Endothelial cell of hepatic sinusoid (primary cell): Measurements from ENCODE around the gene HIC2.
"Not testable (repeated sequence)": the region's sequence is repeated elsewhere in the genome, so short reads cannot be mapped to it uniquely, and the experiment has no call there.

Experiments used
- in situ Hi-C: cut with HindIII; loops from 2 replicates; pipeline ENCODE4 v1.10.0; 2017; ENCODE audit warnings: low sequenced_read_pairs

The HIC2 gene

GRCh38 chr22:21417227-21417746 is at the start of gene HIC2:
Gene HIC2 (plus strand): TSS chr22:21417371. CDS start chr22:21442832, 25,461 bp downstream.
- in situ Hi-C loops, result not testable (repeated sequence)

DNA sequence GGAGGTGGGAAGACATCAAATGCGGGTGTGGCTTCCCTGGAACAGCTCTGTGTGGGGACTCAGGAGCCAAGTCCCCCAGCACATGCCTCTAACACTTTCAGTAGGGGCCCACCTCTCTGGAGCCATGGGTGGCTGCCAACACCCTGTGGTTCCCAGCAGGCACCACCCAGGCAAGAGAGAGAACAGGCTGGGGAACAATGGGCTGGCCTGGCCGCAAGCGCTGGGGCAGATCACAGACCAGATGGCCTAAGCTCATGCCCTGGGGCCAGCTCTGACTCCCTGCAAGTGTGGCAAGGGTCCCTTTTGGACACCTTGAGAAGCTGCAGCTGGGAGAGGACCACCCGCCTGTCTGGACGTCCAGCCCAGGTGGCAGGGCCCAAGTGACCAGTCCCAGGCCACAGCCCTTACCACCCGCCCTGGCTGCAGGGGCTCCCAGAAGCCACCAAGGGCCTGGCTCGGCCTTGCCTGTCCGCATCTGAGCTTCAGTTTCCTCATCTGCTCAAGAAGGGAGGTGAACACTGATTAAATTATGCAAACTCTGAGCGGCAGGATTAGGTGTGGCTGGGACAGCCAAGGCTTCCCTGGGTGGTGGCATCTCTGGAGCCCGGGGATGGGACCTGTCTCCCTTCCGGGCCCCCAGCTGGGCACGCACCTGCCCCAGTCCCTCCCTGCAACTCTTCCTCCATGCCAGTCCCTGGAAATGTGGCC is 48.4 kb upstream of the HIC2 start:
- in situ Hi-C loops, result not testable (repeated sequence)

DNA sequence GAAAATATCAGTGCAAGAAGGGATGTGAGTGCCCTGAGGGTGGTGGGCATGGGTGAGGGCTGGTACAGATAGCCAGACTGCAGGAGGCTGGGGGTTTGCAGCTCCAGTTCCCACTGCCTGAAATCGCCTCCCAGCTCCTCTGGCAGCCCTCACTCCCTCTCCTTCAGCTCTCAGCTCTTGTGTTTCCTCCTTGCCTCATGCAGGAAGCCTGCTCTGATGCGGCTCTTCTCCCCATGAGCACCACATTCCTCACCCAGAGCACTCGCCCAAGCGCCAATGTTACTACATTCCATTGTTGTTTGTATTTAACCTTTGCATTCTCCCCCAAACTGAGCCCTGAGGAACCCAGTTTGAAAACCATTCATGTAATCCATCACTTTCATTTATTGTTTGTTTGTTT is 41.3 kb upstream of the HIC2 start:
- in situ Hi-C loops, result not testable (repeated sequence)

DNA sequence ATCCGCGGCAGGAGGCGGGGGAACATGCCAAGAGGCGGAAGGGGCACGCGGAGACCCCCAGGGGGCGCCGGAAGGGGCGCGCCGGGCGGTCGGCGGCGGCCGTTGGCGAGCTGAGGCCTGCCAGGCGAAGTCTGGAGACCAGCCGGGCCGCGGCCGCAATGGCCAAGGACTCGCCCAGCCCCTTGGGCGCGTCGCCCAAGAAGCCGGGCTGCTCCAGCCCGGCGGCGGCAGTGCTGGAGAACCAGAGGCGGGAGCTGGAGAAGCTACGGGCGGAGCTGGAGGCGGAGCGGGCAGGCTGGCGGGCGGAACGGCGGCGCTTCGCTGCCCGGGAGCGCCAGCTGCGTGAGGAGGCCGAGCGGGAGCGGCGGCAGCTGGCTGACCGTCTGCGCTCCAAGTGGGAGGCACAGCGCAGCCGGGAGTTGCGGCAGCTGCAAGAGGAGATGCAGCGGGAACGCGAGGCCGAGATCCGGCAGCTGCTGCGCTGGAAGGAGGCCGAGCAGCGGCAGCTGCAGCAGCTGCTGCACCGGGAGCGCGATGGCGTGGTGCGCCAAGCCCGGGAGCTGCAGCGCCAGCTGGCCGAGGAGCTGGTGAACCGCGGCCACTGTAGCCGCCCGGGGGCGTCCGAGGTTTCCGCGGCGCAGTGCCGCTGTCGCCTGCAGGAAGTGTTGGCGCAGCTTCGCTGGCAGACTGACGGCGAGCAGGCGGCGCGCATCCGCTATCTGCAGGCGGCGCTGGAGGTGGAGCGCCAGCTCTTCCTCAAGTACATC is 33.3 kb upstream of the HIC2 start, which contains the start of gene RIMBP3B:
Gene RIMBP3B (plus strand): TSS at position 51 of the 767 bp plus-strand sequence. CDS start 108 bp downstream, at position 159.
- in situ Hi-C loops, result not testable (repeated sequence)

DNA sequence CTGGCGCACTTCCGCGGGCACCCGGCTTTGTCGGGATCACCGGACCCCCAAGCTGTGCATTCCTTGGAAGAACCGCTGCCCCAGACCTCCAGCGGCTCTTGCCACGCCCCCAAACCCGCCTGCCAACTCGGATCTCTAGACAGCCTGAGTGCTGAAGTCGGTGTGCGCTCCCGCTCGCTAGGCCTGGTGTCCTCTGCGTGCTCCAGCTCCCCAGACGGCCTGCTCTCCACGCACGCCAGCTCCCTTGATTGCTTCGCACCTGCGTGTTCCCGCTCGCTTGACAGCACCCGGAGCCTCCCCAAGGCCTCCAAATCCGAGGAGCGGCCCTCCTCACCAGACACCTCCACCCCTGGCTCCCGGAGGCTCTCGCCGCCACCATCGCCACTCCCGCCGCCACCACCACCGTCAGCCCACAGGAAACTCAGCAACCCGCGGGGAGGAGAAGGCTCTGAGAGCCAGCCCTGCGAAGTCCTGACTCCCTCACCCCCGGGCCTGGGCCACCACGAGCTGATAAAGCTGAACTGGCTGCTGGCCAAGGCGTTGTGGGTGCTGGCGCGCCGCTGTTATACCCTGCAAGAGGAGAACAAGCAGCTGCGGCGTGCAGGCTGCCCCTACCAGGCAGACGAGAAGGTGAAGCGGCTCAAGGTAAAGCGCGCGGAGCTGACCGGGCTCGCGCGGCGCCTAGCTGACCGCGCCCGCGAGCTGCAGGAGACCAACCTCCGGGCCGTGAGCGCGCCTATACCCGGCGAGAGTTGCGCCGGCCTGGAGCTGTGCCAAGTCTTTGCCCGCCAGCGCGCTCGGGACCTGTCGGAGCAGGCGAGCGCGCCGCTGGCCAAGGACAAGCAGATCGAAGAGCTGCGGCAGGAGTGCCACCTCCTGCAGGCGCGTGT is 32.5 kb upstream of the HIC2 start:
- in situ Hi-C loops, result not testable (repeated sequence)

GRCh38 chr22:21389480-21389879 is 27.7 kb upstream of the HIC2 start:
- in situ Hi-C loops, result not testable (repeated sequence)

GRCh38 chr22:21390013-21390412 is 27.2 kb upstream of the HIC2 start:
- in situ Hi-C loops, result not testable (repeated sequence)

- in situ Hi-C loops, result not testable (repeated sequence)
Observed at GRCh38 chr22:21394613-21395012, 22.6 kb upstream of the HIC2 start.

- in situ Hi-C loops, result not testable (repeated sequence)
Observed at GRCh38 chr22:21401197-21401969, 15.8 kb upstream of the HIC2 start.

GRCh38 chr22:21402763-21403314 is 14.3 kb upstream of the HIC2 start:
- in situ Hi-C loops, result not testable (repeated sequence)

DNA sequence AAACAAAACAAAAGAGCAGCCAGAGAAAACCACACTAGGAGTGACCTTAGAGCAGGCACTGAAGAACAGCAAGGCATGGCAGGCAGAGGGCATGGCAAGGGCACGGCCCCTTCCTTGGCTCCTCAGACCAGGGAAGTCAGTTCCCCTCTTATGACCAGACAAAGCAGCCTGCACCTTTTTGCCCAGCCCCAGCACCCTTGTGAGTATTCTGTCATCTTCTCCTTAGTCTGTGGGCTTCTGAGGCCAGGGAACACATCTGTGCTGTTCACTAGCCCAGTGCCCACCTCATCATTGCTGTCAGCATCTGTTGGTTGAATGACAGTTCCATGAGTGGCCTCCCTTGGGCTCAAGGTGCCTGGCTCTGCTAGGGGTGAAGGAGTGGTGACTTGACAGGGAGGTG is 10.0 kb upstream of the HIC2 start:
- in situ Hi-C loops, result not testable (repeated sequence)

DNA sequence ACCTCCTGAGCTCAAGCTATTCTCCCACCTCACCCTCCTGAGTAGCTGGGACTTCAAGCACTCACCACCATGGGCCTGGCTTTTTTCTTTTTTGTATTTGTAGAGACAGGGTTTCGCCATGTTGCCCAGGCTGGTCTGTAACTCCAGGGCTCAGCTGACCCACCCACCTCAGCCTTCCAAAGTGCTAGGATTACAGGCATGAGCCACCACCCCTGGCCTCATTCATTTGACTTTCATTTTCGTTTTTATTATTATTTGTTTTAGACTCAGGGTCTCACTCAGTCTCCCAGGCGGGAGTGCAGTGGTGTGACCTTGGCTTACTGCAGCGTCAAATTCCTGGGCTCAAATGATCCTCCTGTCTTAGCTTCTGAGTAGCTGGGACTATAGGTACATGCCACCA is 9.4 kb upstream of the HIC2 start:
- in situ Hi-C loops, result not testable (repeated sequence)

- in situ Hi-C loops, result not testable (repeated sequence)
Observed at GRCh38 chr22:21416375-21416774, 796 bp upstream of the HIC2 start.

DNA sequence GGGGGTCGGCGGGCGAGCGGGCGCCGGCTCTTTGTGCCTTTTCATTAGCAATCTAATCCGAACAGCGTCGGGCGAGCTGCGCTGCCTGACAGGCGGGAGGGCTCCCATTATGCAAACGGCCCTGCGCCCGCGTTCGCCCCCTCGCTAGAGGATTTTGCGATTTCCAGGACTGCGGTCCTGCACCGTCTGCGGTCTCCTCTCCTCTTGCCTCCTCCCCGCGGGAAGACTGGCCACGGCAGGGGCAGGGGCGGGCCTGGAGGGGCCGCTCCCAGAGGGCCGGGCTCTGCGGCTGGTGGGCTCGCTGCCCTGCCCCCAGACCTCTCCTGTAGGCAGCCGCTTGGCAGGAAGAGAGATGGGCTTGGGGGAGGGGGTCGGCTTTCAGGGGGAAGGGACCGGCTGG is 682 bp downstream of the HIC2 start:
- in situ Hi-C loops, result not testable (repeated sequence)

GRCh38 chr22:21418974-21419638 is 1.9 kb downstream of the HIC2 start:
- in situ Hi-C loops, result not testable (repeated sequence)

DNA sequence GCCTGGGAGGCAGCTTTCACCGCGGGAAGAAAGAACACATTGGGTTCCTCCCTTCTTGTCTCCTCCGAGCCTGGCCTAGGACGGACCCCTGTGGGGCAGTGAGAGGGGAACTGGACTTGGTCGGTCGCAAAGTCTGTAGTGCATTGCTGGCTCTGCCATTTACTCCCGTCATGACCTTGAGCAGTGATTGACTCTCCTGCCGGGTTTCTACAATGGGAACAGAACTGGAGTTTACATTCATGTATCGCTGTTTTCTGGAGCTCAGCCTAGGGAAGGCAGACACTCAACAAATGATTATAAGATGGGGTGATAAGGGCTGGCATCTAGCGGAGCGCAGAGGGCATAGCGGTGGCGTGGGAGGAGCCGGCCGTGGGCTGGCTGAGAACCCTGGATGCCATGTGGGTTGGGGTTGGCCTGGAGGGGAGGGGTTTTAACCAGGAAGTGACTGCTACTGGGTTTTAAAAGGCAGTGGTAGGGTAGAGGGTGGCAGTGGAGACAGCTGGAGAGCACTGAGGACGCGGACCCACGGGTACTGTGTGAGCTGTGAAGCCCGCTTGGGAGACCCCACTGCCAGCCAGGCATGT is 3.1 kb downstream of the HIC2 start:
- in situ Hi-C loops, result not testable (repeated sequence)

DNA sequence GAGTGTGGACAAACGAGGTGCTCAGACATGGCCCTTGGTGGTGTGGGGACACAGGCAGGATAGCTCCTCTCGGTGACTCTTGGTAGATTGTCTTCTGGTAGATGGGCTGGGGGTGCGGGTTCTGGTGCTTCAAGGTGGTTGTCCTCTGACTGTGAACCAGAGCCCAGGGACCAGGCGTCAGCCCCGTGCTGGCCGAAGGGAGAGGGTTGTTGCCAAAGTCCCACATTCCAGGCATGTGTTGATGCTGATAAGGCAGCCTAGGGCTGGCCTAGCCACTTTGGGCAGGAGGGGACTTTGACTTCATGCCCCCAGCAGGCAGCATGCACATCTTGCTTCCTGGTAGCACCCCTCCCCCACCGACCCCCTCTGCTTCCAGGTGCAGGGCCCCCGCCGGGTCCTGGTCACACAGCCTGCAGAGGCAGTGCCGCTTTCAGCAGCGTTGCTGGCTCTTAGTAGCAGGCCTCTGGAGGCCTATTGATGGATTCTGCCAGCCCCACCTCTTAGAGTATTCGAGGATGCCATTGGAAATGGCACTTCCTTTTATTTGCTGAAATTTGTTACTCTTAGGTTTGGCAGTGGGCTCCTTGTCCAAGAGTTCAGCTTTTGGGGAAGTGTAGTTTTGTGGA is 7.0 kb downstream of the HIC2 start:
- in situ Hi-C loops, result not testable (repeated sequence)
